HL-60 (cell line): ENCODE measurements around the gene SLC4A5.
"Not testable (repeated sequence)": the region's sequence is repeated elsewhere in the genome, so short reads cannot be mapped to it uniquely, and the experiment has no call there.

ENCODE experiments used
- DNase-seq, 2 experiments: peaks; one replicate each; pipeline ENCODE4 v3.0.0-alpha.2; 2010 to 2020; ENCODE audit warnings: low read depth in 1 of 2, low spot score in 1 of 2
- H3K27ac ChIP-seq: fragments of 250-450 bp; sonication (Bioruptor Pico); replicated peaks from 2 replicates; pipeline ENCODE4 v1.5.1; 2020; ENCODE audit warnings: mild to moderate bottlenecking, moderate library complexity
- H3K27me3 ChIP-seq: fragments of 250-450 bp; sonication (Bioruptor Pico); 2 replicates; pipeline ENCODE4 v1.5.1; 2021; ENCODE audit warnings: mild to moderate bottlenecking, moderate library complexity; ENCODE audit not compliant: insufficient read depth, poor library complexity, severe bottlenecking
- H3K4me3 ChIP-seq: replicated peaks from 2 replicates; pipeline ENCODE4 v1.5.1; 2011; ENCODE audit warnings: mild to moderate bottlenecking, control low read depth, low read length; ENCODE audit not compliant: insufficient read depth
- GABPA ChIP-seq: IDR thresholded peaks from 2 replicates; pipeline ENCODE4 v1.6.1; 2012; ENCODE audit warnings: low read depth
- POLR2AphosphoS5 ChIP-seq: IDR thresholded peaks from 2 replicates; pipeline ENCODE4 v1.6.1; 2012; ENCODE audit warnings: low read depth
- REST ChIP-seq: IDR thresholded peaks from 2 replicates; pipeline ENCODE4 v1.6.1; 2012; ENCODE audit warnings: low read depth; ENCODE audit not compliant: insufficient replicate concordance
- SPI1 ChIP-seq: IDR thresholded peaks from 2 replicates; pipeline ENCODE4 v1.6.1; 2012; ENCODE audit warnings: low read depth, mild to moderate bottlenecking, borderline replicate concordance
- TF ChIP-seq, protein P1 (sequence below): IDR thresholded peaks from one replicate; pipeline ENCODE4 v1.5.1; 2011; ENCODE audit warnings: low read length, control low read depth, inconsistent platforms; ENCODE audit not compliant: insufficient read depth

SLC4A5 gene

GRCh38 chr2:74219846-74220486, 123.2 kb downstream of the SLC4A5 start:
- H3K27ac ChIP-seq: no peak overlapping the region
- H3K4me3 ChIP-seq: no peak overlapping the region
- DNase-seq: no peak
- no peaks in the 10 kb centered on the region for H3K27me3 ChIP-seq
- TF ChIP-seq SPI1: no peak
- TF ChIP-seq, protein P1, sequence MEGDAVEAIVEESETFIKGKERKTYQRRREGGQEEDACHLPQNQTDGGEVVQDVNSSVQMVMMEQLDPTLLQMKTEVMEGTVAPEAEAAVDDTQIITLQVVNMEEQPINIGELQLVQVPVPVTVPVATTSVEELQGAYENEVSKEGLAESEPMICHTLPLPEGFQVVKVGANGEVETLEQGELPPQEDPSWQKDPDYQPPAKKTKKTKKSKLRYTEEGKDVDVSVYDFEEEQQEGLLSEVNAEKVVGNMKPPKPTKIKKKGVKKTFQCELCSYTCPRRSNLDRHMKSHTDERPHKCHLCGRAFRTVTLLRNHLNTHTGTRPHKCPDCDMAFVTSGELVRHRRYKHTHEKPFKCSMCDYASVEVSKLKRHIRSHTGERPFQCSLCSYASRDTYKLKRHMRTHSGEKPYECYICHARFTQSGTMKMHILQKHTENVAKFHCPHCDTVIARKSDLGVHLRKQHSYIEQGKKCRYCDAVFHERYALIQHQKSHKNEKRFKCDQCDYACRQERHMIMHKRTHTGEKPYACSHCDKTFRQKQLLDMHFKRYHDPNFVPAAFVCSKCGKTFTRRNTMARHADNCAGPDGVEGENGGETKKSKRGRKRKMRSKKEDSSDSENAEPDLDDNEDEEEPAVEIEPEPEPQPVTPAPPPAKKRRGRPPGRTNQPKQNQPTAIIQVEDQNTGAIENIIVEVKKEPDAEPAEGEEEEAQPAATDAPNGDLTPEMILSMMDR: no peak
- TF ChIP-seq REST: no peak
- TF ChIP-seq POLR2AphosphoS5: no peak
- TF ChIP-seq GABPA: no peak

- H3K4me3 ChIP-seq: no peak overlapping the region
- H3K27ac ChIP-seq: no peak overlapping the region
- DNase-seq: no peak
- no peaks in the 10 kb centered on the region for H3K27me3 ChIP-seq
- TF ChIP-seq GABPA: no peak
- no peak for TF ChIP-seq REST
- TF ChIP-seq POLR2AphosphoS5: peak; percentile 18; the same call in 1 of the 2 replicates
- TF ChIP-seq, protein P1: no peak
- no peak for TF ChIP-seq SPI1
These were observed 126.6 kb downstream of the SLC4A5 start for GRCh38 chr2:74216642-74217041.

GRCh38 chr2:74215771-74216170, 127.4 kb downstream of the SLC4A5 start:
- not testable (repeated sequence) for H3K27me3 ChIP-seq, H3K4me3 ChIP-seq, H3K27ac ChIP-seq, DNase-seq

GRCh38 chr2:74212702-74213410, 130.4 kb downstream of the SLC4A5 start:
- Histone ChIP-seq H3K27ac (no peak overlapping the region), H3K27me3 (no peaks in the 10 kb centered on the region), H3K4me3 (no peak overlapping the region)
- no peak for DNase-seq
- no peak for TF ChIP-seq SPI1
